CD4-positive, alpha-beta T cell treated with Interleukin-4 for 4 hours (primary cell): Measurements from ENCODE around the gene WDR1.

Experiments used
- DNase-seq: peaks from one replicate; pipeline ENCODE4 v3.0.0-alpha.2; 2020

WDR1 gene, protein sequence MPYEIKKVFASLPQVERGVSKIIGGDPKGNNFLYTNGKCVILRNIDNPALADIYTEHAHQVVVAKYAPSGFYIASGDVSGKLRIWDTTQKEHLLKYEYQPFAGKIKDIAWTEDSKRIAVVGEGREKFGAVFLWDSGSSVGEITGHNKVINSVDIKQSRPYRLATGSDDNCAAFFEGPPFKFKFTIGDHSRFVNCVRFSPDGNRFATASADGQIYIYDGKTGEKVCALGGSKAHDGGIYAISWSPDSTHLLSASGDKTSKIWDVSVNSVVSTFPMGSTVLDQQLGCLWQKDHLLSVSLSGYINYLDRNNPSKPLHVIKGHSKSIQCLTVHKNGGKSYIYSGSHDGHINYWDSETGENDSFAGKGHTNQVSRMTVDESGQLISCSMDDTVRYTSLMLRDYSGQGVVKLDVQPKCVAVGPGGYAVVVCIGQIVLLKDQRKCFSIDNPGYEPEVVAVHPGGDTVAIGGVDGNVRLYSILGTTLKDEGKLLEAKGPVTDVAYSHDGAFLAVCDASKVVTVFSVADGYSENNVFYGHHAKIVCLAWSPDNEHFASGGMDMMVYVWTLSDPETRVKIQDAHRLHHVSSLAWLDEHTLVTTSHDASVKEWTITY

DNA sequence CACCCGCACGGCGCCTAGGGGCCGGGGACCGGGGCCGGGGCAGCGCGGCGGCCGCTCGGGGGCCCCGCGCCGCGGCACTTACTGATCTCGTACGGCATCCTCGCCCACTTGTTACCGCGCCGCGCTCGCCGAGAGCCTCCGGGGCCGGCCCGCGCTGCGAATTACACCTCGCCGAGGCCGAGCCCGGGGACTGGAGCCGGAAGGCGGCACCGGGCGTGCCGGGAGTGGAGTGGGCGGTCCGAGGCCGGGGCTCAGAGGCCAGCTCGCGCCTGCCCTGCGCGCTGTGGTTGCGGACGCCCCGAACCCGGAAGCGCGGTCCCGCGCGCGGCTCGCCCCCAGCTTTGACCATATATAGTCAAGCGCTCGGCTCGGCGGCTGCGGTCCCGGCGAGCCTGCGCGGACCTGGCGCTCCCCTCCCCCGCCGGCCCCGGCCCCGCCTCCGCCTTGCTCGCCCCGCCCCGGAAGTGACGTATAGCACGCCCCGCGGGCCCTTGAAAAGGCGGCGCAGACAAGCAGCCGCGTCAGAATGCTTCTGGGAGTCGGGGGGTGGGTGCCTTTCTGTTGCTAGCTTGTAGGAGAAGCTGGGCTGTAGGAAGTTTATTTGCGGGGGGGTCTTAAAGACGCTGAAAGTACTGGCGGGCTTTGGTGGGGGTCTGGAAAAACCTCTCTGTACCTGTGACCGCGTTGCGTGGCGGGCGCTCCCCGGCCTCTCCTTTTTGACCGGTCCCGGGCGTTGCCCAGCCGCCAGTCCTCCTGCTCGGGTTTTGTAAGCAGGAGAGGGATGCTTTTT is at the start of gene WDR1:
WDR1 (minus strand) TSS at position 231 of the 790 bp plus-strand sequence; CDS start at position 98, 133 bp downstream.
- DNase-seq: peak; percentile 90

DNA sequence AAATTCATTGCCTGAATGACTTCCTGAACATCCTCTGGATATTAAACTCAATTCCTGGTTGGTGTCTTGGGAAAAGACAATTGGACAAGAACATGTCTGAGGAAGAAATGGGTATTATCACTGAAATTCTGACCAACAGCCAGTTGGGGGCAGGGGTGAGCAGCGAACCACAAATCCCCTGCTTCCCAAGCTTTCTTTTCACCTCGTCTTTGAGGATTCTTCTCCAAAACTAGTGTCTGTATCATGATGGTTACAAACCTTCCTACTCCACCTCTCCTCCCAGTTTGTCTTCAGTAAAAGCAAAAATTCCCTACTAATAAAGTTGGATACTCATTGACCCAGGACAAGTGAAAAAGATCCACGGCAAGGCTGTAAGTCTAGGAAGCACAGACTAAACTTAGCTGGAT is 48.3 kb upstream of the WDR1 start:
- DNase-seq: no peak

DNA sequence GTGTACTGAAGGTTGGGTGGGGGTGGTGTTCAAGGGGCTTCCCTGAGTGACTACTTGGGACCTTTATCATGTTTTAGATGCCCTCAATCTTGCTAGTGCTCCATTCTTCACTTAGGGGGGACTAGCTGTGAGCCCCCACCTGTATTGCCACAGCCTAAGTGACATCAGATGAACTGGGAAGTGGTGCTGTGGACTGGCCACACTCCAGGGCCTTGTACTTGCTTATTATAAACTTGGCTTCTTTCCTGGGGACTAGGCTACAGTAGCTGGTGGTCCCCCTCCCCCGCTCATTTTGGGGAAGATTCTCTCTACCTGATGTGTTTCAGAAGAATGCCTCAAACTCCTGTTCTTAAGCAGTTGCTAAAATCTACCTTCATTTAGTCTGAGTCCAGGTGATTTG is 46.7 kb upstream of the WDR1 start:
- DNase-seq: no peak

DNA sequence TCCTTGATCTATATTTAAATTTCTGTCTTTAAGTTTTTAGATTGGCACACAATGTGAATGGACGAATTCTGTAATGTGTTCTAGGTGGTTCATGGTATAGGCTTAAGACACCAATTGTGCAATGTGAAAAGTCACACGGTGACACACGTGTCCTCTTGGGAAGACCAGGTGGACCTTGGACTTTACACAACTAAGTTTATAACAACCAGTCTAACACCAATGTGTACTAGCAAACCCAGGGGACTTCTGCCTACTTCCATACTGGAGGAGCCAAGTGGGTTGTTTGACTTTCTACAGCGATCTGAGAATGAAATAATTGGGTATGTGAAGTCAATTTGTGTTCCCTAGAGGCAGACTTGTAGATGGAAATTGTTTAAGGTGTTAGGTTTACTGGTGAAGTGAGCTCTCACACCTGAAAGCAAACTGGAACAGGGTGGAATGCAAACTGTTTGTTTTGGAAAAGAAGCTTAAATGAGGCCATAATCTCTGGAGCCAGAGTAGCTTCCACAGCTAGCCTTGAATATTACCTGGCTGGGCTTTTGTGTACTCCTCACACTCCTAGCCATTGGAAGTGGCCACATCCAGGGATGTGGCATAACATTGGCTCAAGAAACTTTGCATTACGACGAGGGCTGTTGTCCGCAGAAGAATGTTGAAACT is 45.9 kb upstream of the WDR1 start:
- DNase-seq: no peak

DNA sequence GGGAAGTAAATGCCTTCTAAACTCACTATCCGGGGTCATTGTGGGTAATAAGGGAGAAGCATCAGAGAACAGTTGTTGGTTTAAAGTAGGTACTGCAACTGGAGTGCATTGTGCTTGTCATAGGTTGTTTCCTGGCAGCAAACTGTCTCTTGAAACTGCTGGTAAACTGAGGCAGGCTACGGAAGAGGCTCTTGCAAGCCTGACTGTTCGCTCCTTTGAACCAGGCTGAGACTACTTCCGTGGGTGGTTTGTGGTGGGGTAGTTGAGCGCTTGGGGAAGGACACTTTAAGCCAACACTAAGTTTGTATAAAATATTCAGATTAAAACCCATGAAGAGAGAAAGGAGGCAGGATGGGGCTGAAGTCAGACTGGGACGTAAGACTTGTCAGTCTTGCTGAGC is 45.2 kb upstream of the WDR1 start:
- peak; percentile 50 for DNase-seq

DNA sequence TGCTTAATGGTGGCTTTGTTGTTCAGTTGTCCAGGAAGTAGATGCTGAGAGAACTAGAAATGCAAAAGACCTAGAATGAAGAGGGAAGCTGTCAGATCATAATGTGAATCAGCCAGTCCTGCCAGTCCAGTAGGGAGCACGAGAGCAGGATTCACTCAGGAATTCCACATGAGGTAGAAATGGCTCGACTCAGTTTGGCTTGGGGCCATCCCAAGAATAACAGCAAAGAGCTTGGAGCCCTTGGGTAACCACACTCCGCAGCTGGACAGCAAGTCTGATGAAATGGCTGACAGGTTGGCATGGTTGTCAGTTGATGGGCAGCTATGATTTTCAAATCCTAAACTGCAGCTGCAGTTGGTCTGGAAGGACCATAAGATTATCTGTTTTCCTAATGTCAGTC is 44.5 kb upstream of the WDR1 start:
- DNase-seq: no peak

DNA sequence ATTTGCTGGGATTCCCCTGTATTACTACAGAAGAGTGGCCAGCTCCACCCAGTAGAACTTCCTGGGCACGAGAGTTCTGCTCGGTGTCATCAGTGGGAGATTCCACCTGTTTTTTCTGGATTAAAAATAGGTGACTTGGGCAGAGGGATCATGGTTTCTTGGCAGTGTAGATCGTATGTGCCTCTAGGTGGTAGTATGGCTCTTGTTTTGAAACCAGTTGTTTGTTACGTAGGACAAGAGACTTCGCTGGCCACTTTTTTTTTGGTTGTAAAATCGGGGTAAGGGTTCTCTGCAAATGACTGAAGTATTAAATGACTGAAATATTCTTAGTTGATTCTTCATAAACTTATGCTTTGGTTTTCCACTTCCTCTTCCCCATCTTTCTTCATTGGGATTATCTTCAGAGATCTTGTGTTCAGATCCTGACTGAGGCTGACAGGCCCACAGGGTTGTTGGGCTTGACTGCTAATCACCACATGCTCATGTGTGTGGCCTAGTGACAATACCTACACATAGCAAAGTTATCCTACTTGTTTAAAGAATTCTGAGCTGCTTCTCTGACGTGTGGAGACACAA is 43.8 kb upstream of the WDR1 start:
- DNase-seq: no peak

DNA sequence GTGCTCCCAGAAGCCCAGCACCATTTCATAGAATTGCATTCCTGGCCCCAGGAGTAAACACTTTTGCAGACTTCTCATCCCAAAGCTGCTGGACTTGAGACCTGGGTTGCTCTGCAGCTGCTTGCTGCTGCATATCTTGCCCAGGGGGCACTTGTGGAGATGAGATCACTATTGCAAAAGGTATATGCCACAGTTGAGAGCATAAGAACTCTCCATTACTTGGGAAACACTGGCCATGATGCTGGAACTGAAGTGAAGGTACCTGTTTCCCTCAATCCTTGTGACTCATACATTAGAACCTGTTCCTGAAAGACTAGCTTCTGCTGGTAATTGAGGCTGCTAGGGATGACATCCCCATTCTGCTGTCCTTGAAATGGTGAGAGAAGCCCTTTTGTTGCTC is 43.1 kb upstream of the WDR1 start:
- DNase-seq: no peak

DNA sequence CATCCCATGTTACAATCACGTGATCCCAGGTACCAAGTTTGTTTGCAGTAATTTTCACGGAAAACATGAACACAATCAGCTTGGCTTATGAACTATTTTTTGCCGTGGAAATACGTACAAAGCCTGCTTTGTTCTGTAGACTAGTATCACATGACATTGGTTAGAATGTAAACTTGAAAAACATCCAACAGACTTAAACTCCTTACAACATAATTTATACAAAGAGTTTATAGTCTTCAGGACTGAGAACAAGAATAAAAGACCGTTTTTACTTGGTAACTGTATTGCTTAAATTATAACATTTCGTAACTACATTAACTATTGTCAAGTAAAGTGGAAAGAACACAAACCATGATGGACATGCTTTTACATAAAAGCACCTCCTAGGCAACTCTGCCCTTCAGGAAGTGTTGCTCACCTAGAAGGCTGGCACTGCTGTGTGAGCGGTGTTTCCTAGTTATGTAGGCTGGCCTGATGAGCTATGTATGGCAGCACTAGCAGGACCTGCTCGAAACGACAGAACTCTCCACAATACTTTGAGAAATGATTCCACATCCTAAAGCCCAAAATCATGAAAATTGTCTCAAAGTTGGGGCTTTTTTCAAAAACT is 41.8 kb upstream of the WDR1 start:
- DNase-seq: no peak

DNA sequence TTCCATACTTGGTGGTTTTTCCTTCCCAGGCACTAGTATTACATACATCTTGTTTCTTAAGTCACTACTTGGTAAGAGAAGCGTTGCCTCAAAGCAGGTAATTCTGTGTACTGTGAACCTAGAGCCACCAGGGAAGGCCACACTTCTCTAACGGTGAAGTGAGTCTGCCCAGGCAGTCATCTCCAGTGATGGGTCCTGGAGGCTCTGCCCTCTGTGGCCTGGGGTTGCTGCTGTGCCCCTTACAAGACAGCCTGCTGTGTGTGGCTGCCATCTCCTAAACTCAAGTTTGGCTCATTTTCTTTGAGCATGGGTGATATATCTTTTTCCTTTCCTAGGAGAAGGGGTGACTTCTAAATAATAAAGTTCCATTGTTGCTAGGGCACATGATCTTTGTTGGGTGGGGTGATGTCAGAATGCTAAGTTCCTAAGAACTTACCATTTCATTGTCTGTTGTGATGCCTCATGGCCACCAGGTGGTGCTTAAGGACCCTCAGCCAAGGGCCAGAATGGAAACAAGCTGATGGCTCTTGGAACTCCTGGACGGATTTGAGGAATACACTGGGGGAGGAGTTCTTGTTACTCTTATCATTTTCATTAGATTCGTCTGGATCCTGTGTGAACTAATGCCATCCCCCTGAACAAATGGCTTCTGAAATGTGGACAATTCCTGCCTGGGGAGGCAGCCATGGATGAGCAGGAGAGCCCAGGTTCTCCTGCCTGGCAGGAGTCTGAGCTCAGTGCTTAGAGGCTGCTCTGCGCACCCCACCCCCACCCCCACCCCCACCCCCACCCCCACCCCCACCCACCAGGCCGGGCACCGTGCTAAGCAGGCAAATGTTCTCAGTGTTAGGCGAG is 41.1 kb upstream of the WDR1 start:
- DNase-seq: peak; percentile 54

DNA sequence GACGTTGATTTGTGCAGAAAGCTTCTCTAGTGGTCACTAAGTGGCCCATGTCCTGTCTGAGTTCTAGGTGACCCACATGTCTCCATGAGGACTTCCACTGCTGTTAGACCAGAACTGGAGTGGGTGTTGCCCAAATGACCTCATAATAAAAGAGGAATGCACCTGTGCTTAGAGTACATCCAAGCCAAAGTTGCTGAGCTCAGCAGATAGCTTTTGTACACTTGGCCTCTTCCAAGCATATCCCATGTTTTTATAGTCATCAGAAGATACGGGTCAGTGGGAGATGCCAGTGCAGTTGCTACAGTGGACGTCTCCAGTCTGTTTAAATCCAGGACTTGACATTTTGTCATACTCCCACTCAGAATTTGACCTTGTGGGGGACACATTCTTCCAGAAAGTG is 37.6 kb upstream of the WDR1 start:
- no peak for DNase-seq

DNA sequence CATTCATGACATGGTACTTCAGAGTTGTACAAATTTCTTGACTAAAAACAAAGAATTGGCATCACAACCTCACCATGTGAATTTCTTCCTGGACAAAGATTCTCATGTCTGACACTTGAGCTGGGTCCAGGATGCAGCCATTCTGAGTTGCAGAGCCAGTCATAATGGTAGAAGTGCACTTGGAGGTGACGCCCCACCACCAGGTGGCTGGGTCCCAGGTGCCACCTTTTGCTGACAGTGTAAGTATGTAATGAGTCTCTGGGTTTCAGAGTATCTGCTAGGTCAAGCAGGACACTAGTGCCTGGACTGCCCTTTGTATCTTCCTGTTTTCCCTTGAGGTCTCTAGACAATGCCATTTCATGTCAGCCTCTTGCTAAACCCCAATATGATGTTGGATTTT is 36.6 kb upstream of the WDR1 start:
- no peak for DNase-seq

DNA sequence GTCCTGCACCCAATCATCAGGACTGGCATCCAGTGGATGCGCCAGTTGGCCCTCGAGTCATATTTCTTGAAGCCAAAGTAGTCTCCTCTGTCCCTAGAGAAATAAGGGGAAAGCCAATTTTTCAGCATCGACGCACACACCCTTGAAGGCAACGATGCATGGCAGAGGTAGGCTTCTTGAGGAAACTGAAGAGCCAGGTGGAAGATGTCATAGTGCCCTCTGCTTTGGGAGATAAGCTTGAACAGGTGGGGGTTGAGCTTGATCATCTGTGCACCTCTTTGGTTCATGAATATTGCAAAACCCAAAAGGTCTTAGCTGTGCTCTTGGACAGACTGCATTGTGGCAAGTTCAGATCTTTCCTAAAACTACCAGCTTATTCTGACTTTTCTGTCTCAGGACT is 34.6 kb upstream of the WDR1 start:
- no peak for DNase-seq

DNA sequence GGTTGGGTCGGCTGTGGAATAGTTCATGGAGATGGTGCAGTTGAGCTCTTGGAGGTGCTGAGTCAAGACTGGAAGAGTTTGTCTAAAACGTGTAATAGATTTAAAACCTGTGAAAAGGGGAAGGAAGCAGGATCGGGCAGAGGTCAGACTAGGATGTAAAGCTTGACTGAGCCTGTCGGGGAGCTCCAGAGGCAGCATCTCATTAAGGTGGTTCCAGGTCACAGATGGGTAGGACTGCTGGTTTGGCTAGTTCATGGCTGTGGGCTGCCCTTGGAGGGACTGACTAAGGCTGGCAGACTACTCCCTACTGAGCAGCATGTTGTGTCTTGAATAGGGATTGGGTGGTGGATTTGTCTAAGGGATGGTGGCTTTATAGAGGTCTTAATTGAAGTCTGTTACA is 28.4 kb upstream of the WDR1 start:
- no peak for DNase-seq

DNA sequence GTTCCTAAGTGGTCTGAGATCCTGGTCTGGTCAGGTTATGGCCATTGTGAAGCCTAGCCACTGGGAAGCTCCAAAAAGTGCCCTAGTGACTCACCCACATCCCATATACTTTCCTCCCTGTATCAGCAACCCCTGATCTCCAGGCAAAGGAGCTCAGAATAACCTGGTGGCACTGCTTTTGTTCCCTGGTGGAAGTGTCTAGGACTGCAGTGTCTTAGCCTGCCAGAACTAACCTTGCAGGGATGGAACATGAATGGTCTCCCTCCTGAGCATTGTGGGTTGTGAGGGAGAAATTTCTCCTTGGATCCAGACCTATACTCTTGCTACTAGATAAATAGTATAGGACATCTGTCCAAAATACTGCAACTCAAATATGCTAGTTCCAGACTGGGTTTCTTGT is 27.9 kb upstream of the WDR1 start:
- no peak for DNase-seq

DNA sequence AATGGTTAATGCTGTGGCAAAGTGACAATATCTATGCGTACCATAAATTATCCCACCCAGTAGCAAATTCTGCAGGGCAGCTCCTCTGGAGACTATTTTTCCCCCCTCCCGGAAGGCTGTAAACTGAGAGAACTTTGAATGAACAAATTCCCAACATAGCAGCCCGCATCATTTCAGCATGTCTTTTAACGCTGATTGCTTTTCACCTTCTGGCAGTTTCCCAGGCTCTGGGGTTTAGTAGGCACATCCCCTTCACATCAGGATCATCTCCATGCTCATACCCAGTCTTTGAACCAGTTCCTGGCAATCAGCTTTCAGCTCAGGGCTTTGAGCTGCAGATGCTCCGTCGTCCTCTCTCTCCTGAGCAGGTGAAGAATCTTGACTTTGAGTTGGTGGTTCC is 26.6 kb upstream of the WDR1 start:
- no peak for DNase-seq

DNA sequence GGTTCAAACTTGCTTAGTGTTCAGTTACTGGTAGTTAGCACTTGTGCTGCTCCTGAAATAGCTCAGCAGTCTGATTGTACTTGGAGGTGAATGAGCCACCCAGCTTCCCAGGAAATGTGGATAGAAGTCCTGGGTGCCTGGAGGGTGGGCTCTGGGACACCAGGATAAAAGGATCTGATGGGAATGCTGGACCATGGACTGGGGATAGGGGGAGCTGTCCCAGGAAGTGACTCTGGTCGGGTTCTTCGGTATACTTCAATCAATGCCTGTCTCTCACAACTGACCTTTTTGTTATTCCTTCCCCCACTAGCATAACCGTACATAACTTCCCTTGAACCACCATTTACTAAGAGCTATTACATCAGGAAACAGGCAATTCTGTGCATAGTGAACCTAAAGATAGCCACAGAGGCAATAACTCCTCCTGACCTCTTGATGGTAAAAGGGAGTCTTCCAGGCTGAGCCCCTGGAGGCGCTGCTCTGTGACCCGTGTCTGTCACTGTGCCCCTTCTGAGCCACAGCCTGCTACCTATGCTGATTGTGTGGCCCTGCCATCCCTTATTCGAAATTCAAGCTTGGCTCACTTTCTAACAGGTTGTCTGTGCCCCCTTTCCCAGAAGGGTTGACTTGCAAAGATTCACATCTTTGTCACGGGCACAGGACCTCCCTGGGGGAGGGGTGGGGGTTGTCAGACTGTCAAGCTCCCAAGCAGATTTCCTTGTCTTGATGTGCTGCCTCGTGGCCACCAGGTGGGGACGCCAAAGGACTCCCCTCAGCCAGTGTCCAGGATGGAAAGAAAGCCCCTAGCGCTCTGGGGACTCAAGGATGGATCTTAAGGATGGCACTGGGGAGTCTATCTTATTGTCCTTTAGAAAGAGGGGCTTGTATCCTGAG is 24.5 kb upstream of the WDR1 start:
- no peak for DNase-seq

DNA sequence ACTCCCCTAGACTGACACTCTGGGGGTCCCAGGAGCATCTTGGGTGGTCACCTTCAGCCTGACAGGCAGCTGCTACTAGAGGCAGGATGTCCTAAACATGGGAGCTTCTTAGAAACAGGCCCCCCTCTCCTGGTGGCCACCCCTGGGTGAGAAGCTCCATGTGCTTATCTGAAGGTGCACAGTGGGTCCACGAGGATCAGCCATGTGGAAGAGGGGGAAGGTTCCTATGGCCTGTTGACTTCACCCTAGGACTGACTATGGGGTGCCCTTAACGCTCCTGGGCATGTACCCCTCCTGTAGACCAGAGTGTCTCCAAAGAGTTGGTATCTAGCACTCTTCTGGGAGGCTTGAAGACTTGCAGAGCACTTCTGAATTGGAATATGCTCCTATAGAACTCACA is 22.9 kb upstream of the WDR1 start:
- DNase-seq: no peak

DNA sequence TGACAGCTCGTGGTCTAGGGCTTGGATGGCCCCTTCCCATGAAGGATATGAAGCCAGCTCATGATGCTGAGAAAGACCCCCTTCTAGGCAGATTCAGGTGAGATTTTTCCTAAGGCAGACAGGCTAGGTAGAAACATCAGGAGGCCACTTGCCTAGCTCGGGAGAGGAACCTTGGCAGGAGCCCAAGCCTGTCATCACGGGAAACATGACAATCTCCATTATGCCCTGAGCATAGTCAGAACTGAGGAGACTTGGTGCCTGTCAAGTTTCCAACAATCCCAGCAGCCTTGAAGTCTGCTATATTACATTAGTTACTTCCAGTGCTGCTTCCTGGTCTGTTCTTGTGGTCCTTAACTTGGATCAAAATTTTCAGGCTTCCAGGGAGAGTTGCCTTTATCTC is 18.7 kb upstream of the WDR1 start:
- no peak for DNase-seq

DNA sequence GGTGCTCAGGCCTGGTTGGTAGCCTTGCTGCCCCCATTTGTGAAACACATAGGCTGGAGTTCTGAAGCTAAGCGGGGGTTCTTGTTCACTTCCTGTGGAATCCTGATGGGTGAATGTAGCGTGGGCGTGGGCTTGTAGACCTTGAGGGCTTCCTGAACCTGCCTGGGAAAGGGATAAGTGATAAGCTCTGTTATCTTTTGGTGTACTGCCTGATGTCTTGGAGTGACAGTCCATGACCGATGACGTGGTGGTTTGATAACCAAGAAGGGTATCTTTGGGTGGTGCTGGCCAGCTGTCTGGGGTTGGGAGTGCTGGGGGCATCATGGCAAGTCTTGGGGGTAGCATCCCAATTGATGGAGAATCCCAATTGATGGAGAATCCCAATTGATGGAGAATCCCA is 17.5 kb upstream of the WDR1 start:
- no peak for DNase-seq

DNA sequence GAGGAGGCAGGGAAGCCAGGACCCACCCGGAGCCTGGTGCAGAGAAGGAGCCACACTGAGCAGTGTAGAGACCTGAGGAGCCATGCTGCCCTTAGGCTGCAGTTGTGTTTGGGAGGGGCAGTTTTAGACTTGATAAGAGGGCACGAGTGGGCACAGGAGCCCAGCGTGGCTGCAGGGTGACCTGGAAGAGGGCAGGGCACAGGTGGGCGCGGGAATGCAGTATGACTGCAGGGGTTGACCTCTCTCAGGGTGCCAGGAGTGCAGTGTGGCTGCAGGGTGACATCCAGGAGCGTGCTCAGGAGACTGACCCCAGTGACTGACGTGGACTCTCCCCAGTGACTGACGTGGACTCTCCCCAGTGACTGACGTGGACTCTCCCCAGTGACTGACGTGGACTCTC is 14.6 kb upstream of the WDR1 start:
- no peak for DNase-seq
